Transverse colon (tissue), 3 donors: ENCODE measurements around the gene KCNH6.

Source experiments
- POLR2A ChIP-seq: fragments of 450-650 bp; IDR thresholded peaks from one replicate; pipeline ENCODE4 v1.6.1; 2016; ENCODE audit warnings: antibody characterized with exemption, mild to moderate bottlenecking, moderate library complexity
- TF ChIP-seq, protein P1 (sequence below), 5 experiments: fragments of 200-600 bp in 3 of 5; fragments of 450-650 bp in 2 of 5; sonication (generic) in 3 of 5; IDR thresholded peaks; 1 replicate in 2 of 5; 2 replicates in 3 of 5; pipeline ENCODE4 v1.5.1; 2016 to 2017; ENCODE audit warnings: antibody characterized with exemption in 5 of 5, inconsistent platforms in 3 of 5, mild to moderate bottlenecking in 2 of 5, moderate library complexity in 1 of 5

- TF ChIP-seq, protein P1, sequence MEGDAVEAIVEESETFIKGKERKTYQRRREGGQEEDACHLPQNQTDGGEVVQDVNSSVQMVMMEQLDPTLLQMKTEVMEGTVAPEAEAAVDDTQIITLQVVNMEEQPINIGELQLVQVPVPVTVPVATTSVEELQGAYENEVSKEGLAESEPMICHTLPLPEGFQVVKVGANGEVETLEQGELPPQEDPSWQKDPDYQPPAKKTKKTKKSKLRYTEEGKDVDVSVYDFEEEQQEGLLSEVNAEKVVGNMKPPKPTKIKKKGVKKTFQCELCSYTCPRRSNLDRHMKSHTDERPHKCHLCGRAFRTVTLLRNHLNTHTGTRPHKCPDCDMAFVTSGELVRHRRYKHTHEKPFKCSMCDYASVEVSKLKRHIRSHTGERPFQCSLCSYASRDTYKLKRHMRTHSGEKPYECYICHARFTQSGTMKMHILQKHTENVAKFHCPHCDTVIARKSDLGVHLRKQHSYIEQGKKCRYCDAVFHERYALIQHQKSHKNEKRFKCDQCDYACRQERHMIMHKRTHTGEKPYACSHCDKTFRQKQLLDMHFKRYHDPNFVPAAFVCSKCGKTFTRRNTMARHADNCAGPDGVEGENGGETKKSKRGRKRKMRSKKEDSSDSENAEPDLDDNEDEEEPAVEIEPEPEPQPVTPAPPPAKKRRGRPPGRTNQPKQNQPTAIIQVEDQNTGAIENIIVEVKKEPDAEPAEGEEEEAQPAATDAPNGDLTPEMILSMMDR (IDR thresholded peaks at IDR 0.05) = no peak
- TF ChIP-seq POLR2A = no peak
These were observed 3.9 kb upstream of the KCNH6 start for GRCh38 chr17:63519116-63519881.
